HEK293T (cell line): Measurements from ENCODE around the gene ZFR.
"Not testable (repeated sequence)": the region's sequence is repeated elsewhere in the genome, so short reads cannot be mapped to it uniquely, and the experiment has no call there.

Experiments
- CTCF ChIA-PET: fragments of 350-600 bp; formaldehyde crosslinking; extraction: SDS; loops from one replicate; lab custom pipeline; 2021; ENCODE audit warnings: antibody characterized with exemption, inconsistent platforms; lab: Yijun Ruan, JAX
- POLR2A ChIA-PET: fragments of 350-600 bp; formaldehyde crosslinking; extraction: SDS; loops from one replicate; lab custom pipeline; 2020; ENCODE audit warnings: antibody characterized with exemption, inconsistent platforms; lab: Yijun Ruan, JAX
- DNase-seq: peaks from one replicate; pipeline ENCODE4 v3.0.0; 2012; ENCODE audit warnings: mixed read lengths; ENCODE audit errors: extremely low spot score
- ARNT ChIP-seq: fragments of 450-650 bp; IDR thresholded peaks from 2 replicates; pipeline ENCODE4 v1.6.1; 2017; ENCODE audit warnings: mild to moderate bottlenecking
- BHLHE40 ChIP-seq: fragments of 450-650 bp; IDR thresholded peaks from 2 replicates; pipeline ENCODE4 v1.6.1; 2016; ENCODE audit warnings: mild to moderate bottlenecking, moderate library complexity, borderline replicate concordance
- CTBP1 ChIP-seq: fragments of 450-650 bp; IDR thresholded peaks from 2 replicates; pipeline ENCODE4 v1.6.1; 2016; ENCODE audit warnings: borderline replicate concordance
- ELF4 ChIP-seq: fragments of 450-650 bp; IDR thresholded peaks from 2 replicates; pipeline ENCODE4 v1.6.1; 2017; ENCODE audit warnings: antibody characterized with exemption
- FOXA1 ChIP-seq: fragments of 450-650 bp; IDR thresholded peaks from 2 replicates; pipeline ENCODE4 v1.6.1; 2016; ENCODE audit warnings: mild to moderate bottlenecking
- FOXK2 ChIP-seq: fragments of 450-650 bp; IDR thresholded peaks from 2 replicates; pipeline ENCODE4 v1.6.1; 2016; ENCODE audit warnings: mild to moderate bottlenecking
- FOXM1 ChIP-seq: fragments of 450-650 bp; IDR thresholded peaks from 2 replicates; pipeline ENCODE4 v1.6.1; 2017; ENCODE audit warnings: mild to moderate bottlenecking, borderline replicate concordance
- HDGF ChIP-seq: fragments of 450-650 bp; IDR thresholded peaks from 2 replicates; pipeline ENCODE4 v1.6.1; 2017; ENCODE audit warnings: antibody characterized with exemption, borderline replicate concordance
- L3MBTL2 ChIP-seq: fragments of 450-650 bp; conservative IDR thresholded peaks from 2 replicates; pipeline ENCODE4 v1.6.1; 2016; ENCODE audit warnings: mild to moderate bottlenecking
- LEF1 ChIP-seq: fragments of 450-650 bp; IDR thresholded peaks from 2 replicates; pipeline ENCODE4 v1.6.1; 2017; ENCODE audit warnings: mild to moderate bottlenecking, borderline replicate concordance
- NFRKB ChIP-seq: fragments of 450-650 bp; IDR thresholded peaks from 2 replicates; pipeline ENCODE4 v1.6.1; 2016; ENCODE audit warnings: mild to moderate bottlenecking, moderate library complexity
- PKNOX1 ChIP-seq: fragments of 450-650 bp; IDR thresholded peaks from 2 replicates; pipeline ENCODE4 v1.6.1; 2016
- SP1 ChIP-seq: fragments of 450-650 bp; IDR thresholded peaks from 2 replicates; pipeline ENCODE4 v1.6.1; 2017
- SUZ12 ChIP-seq: fragments of 450-650 bp; IDR thresholded peaks from 2 replicates; pipeline ENCODE4 v1.6.1; 2016; ENCODE audit warnings: mild to moderate bottlenecking
- TARDBP ChIP-seq: fragments of 450-650 bp; IDR thresholded peaks from 2 replicates; pipeline ENCODE4 v1.6.1; 2016
- ZNF384 ChIP-seq: fragments of 450-650 bp; IDR thresholded peaks from 2 replicates; pipeline ENCODE4 v1.6.1; 2016

The ZFR gene

GRCh38 chr5:32403760-32404159 lies 40.8 kb downstream of the ZFR start:
- CTCF ChIA-PET, result no interaction called here
- POLR2A ChIA-PET, result no interaction called here
- no peak for TF ChIP-seq FOXM1
- TF ChIP-seq FOXA1, result no peak
- TF ChIP-seq CTBP1, result no peak
- no peak for TF ChIP-seq LEF1
- no peak for TF ChIP-seq SP1
- no peak for TF ChIP-seq HDGF
- no peak for TF ChIP-seq ZNF384
- no peak for DNase-seq

- CTCF ChIA-PET, result no interaction called here
- no peak for TF ChIP-seq SP1
- no peak for TF ChIP-seq FOXA1
- no peak for TF ChIP-seq PKNOX1
- no peak for TF ChIP-seq CTBP1
- TF ChIP-seq FOXK2, result no peak
- no peak for TF ChIP-seq FOXM1
- no peak for TF ChIP-seq HDGF
- no peak for TF ChIP-seq SUZ12
- TF ChIP-seq ELF4, result no peak
- TF ChIP-seq BHLHE40, result no peak
- TF ChIP-seq ARNT, result no peak
- TF ChIP-seq L3MBTL2, result no peak
- no peak for TF ChIP-seq TARDBP
- DNase-seq, result no peak
- POLR2A ChIA-PET, result interaction anchor here (0.6 kb wide), 1 partner anchor 182 kb away, joined by 3 read pairs; no protein-coding TSS in a partner anchor
These were observed 44.1 kb downstream of the ZFR start for GRCh38 chr5:32400401-32400800.

- DNase-seq, CTCF ChIA-PET, POLR2A ChIA-PET: not testable (repeated sequence)
These were observed 45.8 kb downstream of the ZFR start for GRCh38 chr5:32398754-32399153.

GRCh38 chr5:32394981-32395380 lies 49.6 kb downstream of the ZFR start:
- ChIA-PET CTCF (no interaction called here), POLR2A (no interaction called here)
- no peak for TF ChIP-seq PKNOX1
- no peak for TF ChIP-seq LEF1
- no peak for TF ChIP-seq FOXK2
- no peak for TF ChIP-seq TARDBP
- no peak for TF ChIP-seq L3MBTL2
- TF ChIP-seq ELF4, result no peak
- TF ChIP-seq HDGF, result no peak
- no peak for TF ChIP-seq FOXM1
- TF ChIP-seq ARNT, result no peak
- no peak for TF ChIP-seq SUZ12
- DNase-seq, result no peak

- ChIA-PET POLR2A (interaction anchor here (0.6 kb wide), 1 partner anchor 198 kb away, joined by 4 read pairs; no protein-coding TSS in a partner anchor), CTCF (no interaction called here)
- TF ChIP-seq LEF1, result no peak
- no peak for TF ChIP-seq CTBP1
- TF ChIP-seq TARDBP, result no peak
- no peak for TF ChIP-seq SUZ12
- no peak for TF ChIP-seq BHLHE40
- no peak for TF ChIP-seq NFRKB
- TF ChIP-seq FOXM1, result no peak
- TF ChIP-seq L3MBTL2, result no peak
- TF ChIP-seq SP1, result no peak
- no peak for TF ChIP-seq PKNOX1
- no peak for TF ChIP-seq FOXK2
- no peak for TF ChIP-seq ELF4
- TF ChIP-seq ARNT, result no peak
- no peak for TF ChIP-seq HDGF
- TF ChIP-seq FOXA1, result no peak
- TF ChIP-seq ZNF384, result no peak
- DNase-seq, result no peak
These were observed 52.5 kb downstream of the ZFR start for GRCh38 chr5:32392039-32392438.

- no peak for DNase-seq
- CTCF ChIA-PET, result interaction anchor here (0.6 to 0.9 kb wide), 2 partner anchors 11 to 250 kb away, joined by 3 to 4 read pairs; no protein-coding TSS in a partner anchor
- POLR2A ChIA-PET, result no interaction called here
- no peak for TF ChIP-seq ZNF384
- TF ChIP-seq SUZ12, result no peak
- no peak for TF ChIP-seq FOXM1
- no peak for TF ChIP-seq BHLHE40
- no peak for TF ChIP-seq TARDBP
- no peak for TF ChIP-seq LEF1
- no peak for TF ChIP-seq SP1
- no peak for TF ChIP-seq ELF4
- TF ChIP-seq CTBP1, result no peak
- TF ChIP-seq FOXK2, result no peak
- no peak for TF ChIP-seq PKNOX1
- TF ChIP-seq FOXA1, result no peak
- TF ChIP-seq NFRKB, result no peak
- no peak for TF ChIP-seq L3MBTL2
These were observed 53.5 kb downstream of the ZFR start for GRCh38 chr5:32390819-32391591.
